NT2/D1 (cell line): ENCODE data around the gene MIEF1.
A peak's percentile ranks its signal among the peaks of the same experiment; 100 is the strongest.
"Not testable (repeated sequence)": the region's sequence is repeated elsewhere in the genome, so short reads cannot be mapped to it uniquely, and the experiment has no call there.

Experiments used
- DNase-seq: peaks from one replicate; pipeline ENCODE4 v3.0.0-alpha.2; 2011; ENCODE audit warnings: low read depth, low spot score
- H3K27me3 ChIP-seq: 2 replicates; pipeline ENCODE4 v1.6.0; 2011; ENCODE audit warnings: mild to moderate bottlenecking; ENCODE audit not compliant: insufficient read length, insufficient read depth
- H3K36me3 ChIP-seq: 2 replicates; pipeline ENCODE4 v1.6.1; 2011; ENCODE audit warnings: mild to moderate bottlenecking, low read length, mixed read lengths; ENCODE audit not compliant: insufficient read depth, insufficient read length
- H3K4me1 ChIP-seq: 2 replicates; pipeline ENCODE4 v1.5.1; 2011; ENCODE audit not compliant: insufficient read depth, insufficient read length
- H3K4me3 ChIP-seq: 2 replicates; pipeline ENCODE4 v1.5.1; 2011; ENCODE audit warnings: low read depth; ENCODE audit not compliant: insufficient read length
- H3K9ac ChIP-seq: 2 replicates; pipeline ENCODE4 v1.6.0; 2011; ENCODE audit warnings: low read depth; ENCODE audit not compliant: insufficient read length
- H3K9me3 ChIP-seq: 2 replicates; pipeline ENCODE4 v1.5.1; 2011; ENCODE audit warnings: mild to moderate bottlenecking, low read length; ENCODE audit not compliant: insufficient read depth
- SUZ12 ChIP-seq: IDR thresholded peaks from 2 replicates; pipeline ENCODE4 v1.6.1; 2011; ENCODE audit not compliant: insufficient read length, insufficient read depth; ENCODE audit errors: extremely low read depth
- YY1 ChIP-seq: IDR thresholded peaks from 2 replicates; pipeline ENCODE4 v1.6.1; 2011; ENCODE audit not compliant: insufficient read length, insufficient read depth
- ZNF274 ChIP-seq: IDR thresholded peaks from 2 replicates; pipeline ENCODE4 v1.6.1; 2011; ENCODE audit warnings: mild to moderate bottlenecking, low read depth, low read length

Gene MIEF1

DNA sequence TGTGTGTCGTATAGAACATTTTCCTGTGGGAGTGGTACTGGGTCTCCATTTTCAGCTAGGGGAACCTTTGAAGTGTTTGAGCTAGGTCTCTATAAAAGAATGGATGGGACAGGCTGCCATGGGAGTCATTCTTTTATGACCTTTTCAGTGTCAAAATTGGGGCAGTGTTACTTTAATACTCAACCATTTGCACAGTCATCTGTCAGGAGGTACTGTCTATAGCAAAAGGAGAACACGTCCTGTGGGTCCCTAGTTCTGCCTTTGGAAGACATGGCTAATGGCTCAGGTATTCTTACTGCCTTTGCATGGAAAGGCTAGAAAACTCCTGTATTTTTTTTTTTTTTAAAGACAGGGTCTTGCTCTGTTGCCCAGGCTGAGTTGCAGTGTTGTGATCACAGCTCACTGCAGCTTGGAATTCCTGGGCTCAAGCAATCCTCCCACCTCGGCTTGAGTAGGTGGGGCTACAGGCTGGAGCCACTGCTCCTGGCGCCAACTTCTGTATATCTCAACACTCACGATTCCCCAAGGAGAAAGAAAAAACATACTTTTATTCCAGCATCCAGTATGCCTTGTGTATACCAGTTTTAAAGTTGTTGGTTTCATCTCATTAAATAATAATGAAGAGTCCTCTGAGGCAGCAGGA, 16.2 kb downstream of the MIEF1 start:
- peak overlapping the region; percentile 95 for H3K9ac ChIP-seq
- no peak for DNase-seq
- H3K27me3 ChIP-seq: peaks cover 34% of the 10 kb centered on the region
- peak overlapping the region; percentile 75 for H3K4me3 ChIP-seq
- peaks cover 7% of the 10 kb centered on the region for H3K4me1 ChIP-seq
- TF ChIP-seq SUZ12 (no peak), ZNF274 (no peak), YY1 (no peak)
- no peaks in the 10 kb centered on the region for H3K9me3 ChIP-seq
- peaks cover 75% of the 10 kb centered on the region for H3K36me3 ChIP-seq

DNA sequence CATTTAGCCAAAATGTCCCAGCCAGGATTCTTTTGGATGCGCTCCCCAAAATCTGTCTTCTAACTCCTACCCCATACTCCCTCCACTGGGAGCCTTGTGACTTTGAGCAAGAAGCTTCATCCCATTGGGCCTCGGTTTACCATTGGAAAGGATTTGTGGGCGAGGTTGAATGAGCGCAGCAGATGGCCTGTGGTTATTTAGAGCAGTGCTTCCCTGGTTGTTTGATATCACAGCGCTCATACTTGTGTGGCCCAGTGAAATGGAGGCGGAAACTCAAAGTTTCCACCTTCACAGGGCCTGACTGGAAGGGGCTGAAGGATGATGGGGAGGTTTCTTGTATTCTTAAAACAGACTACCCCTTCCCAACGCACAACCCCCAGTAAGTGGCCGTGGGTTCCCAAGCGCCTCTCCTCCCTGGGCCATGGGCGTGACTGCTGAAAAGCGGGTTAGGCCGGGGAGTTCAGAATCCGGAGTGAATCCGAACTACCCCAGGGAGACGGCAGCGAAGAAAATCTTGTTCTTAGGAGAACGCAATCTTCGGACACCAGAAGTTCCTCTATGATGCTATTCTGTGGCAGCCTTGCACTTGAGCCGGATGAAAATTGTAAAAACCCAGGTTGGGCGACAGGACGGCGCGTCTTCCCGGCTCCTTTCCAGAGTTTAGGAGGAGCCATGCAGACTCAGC, 17.0 kb downstream of the MIEF1 start:
- Histone ChIP-seq H3K4me3 (peak overlapping the region; percentile 75), H3K4me1 (peaks cover 7% of the 10 kb centered on the region), H3K27me3 (peaks cover 26% of the 10 kb centered on the region), H3K36me3 (peaks cover 70% of the 10 kb centered on the region), H3K9me3 (no peaks in the 10 kb centered on the region), H3K9ac (peak overlapping the region; percentile 95)
- DNase-seq: no peak
- no peak for TF ChIP-seq SUZ12
- no peak for TF ChIP-seq YY1
- no peak for TF ChIP-seq ZNF274

DNA sequence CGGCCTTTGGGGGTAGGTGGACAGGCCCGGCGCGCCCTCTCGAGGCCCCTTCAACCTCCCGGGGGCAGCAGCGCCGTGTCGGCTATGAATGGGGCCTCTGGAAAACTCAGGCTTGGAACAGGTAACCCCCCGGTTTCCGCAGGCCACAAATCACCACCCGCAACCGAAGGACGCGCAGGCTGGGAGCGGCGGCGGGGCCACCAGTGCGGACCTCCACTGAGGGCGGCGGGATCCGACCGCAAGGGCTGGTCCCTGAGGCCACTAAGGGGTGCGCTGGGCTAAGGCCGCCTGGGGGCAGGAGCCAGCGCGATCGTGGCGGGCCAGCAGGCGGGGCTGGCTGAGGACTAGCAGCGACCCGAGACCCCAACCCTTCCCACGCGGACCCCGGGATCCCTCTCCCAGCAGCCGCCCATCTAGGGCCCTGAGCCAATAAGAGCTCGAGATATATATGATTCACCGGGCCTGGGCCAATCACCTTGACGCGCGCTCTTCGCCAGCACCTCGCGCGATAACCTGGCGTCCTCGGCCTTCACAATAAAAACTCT, 17.7 kb downstream of the MIEF1 start:
- TF ChIP-seq ZNF274: no peak
- TF ChIP-seq YY1: no peak
- TF ChIP-seq SUZ12: no peak
- H3K27me3 ChIP-seq: peaks cover 24% of the 10 kb centered on the region
- peak; percentile 94 for DNase-seq
- peak overlapping the region; percentile 97 for H3K4me3 ChIP-seq
- peak overlapping the region; percentile 99 for H3K9ac ChIP-seq
- H3K4me1 ChIP-seq: peaks cover 7% of the 10 kb centered on the region
- no peaks in the 10 kb centered on the region for H3K9me3 ChIP-seq
- H3K36me3 ChIP-seq: peaks cover 69% of the 10 kb centered on the region

DNA sequence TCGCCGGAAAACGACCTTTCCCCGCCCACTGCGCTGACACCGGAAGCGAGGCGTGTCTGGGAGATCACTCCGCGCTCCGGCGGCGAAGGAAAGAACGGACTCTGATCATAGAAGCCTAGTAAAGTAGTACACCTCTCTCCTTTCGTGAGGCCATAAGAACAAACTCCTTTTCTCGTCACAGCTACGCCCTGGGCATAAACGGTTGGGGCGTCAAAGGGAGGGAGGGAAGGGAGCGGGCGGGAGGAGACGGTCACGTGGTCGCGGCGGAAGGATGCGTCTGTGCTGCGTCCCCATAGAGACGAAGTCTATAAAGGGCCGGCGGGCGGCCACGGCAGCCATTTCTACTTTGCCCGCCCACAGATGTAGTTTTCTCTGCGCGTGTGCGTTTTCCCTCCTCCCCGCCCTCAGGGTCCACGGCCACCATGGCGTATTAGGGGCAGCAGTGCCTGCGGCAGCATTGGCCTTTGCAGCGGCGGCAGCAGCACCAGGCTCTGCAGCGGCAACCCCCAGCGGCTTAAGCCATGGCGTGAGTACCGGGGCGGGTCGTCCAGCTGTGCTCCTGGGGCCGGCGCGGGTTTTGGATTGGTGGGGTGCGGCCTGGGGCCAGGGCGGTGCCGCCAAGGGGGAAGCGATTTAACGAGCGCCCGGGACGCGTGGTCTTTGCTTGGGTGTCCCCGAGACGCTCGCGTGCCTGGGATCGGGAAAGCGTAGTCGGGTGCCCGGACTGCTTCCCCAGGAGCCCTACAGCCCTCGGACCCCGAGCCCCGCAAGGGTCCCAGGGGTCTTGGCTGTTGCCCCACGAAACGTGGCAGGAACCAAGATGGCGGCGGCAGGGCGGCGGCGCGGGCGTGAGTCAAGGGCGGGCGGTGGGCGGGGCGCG, 18.4 kb downstream of the MIEF1 start, which contains the start of gene ATF4:
Gene ATF4 (plus strand): TSS at position 337 of the 880 bp plus-strand sequence. CDS start 884 bp downstream, outside the sequence.
- Histone ChIP-seq H3K4me3 (peak within 1 kb of the TSS; percentile 97), H3K9me3 (no peaks in the 10 kb centered on the region), H3K27me3 (peaks cover 17% of the 10 kb centered on the region), H3K36me3 (peaks cover 66% of the 10 kb centered on the region), H3K9ac (peak within 1 kb of the TSS; percentile 99), H3K4me1 (peaks cover 9% of the 10 kb centered on the region)
- TF ChIP-seq SUZ12 (no peak), ZNF274 (no peak), YY1 (peak; percentile 70)
- DNase-seq: no peak

DNA sequence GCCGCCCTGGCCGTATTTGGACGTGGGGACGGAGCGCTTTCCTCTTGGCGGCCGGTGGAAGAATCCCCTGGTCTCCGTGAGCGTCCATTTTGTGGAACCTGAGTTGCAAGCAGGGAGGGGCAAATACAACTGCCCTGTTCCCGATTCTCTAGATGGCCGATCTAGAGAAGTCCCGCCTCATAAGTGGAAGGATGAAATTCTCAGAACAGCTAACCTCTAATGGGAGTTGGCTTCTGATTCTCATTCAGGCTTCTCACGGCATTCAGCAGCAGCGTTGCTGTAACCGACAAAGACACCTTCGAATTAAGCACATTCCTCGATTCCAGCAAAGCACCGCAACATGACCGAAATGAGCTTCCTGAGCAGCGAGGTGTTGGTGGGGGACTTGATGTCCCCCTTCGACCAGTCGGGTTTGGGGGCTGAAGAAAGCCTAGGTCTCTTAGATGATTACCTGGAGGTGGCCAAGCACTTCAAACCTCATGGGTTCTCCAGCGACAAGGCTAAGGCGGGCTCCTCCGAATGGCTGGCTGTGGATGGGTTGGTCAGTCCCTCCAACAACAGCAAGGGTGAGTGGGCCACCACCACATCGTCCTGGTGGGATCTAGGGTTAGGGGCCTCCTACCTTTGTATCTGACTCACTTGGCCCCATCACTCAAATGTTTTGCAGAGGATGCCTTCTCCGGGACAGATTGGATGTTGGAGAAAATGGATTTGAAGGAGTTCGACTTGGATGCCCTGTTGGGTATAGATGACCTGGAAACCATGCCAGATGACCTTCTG, 19.2 kb downstream of the MIEF1 start:
- Histone ChIP-seq H3K9ac (peak overlapping the region; percentile 99), H3K4me3 (peak overlapping the region; percentile 97), H3K36me3 (peaks cover 58% of the 10 kb centered on the region)
- H3K9me3 ChIP-seq, H3K4me1 ChIP-seq, DNase-seq, H3K27me3 ChIP-seq: not testable (repeated sequence)

DNA sequence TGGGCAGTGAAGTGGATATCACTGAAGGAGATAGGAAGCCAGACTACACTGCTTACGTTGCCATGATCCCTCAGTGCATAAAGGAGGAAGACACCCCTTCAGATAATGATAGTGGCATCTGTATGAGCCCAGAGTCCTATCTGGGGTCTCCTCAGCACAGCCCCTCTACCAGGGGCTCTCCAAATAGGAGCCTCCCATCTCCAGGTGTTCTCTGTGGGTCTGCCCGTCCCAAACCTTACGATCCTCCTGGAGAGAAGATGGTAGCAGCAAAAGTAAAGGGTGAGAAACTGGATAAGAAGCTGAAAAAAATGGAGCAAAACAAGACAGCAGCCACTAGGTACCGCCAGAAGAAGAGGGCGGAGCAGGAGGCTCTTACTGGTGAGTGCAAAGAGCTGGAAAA, 20.0 kb downstream of the MIEF1 start:
- Histone ChIP-seq H3K36me3 (peaks cover 50% of the 10 kb centered on the region), H3K9ac (peak overlapping the region; percentile 99), H3K4me3 (peak overlapping the region; percentile 97)
- H3K9me3 ChIP-seq, DNase-seq, H3K4me1 ChIP-seq, H3K27me3 ChIP-seq: not testable (repeated sequence)
